Keratinocyte (primary cell): ENCODE measurements around the gene CYP20A1. TPM values are rescaled to one million over a fixed set of nuclear protein-coding genes. Genes with fewer than 3 reads are reported as not detected.
A peak's percentile ranks its signal among the peaks of the same experiment; 100 is the strongest.
"Not testable (repeated sequence)": the region's sequence is repeated elsewhere in the genome, so short reads cannot be mapped to it uniquely, and the experiment has no call there.

Source experiments
- DNase-seq: peaks from one replicate; pipeline ENCODE4 v3.0.0-alpha.2; 2011; ENCODE audit warnings: low read depth, missing footprints, low spot score
- FAIRE-seq: peaks from 2 replicates; lab custom pipeline; 2011; peaks lifted over from hg19 to GRCh38; lab: Jason Lieb, UNC
- H2AFZ ChIP-seq: 2 replicates; pipeline ENCODE4 v1.6.0; 2012; ENCODE audit warnings: low read length, control low read depth, inconsistent platforms; ENCODE audit not compliant: control insufficient read depth
- H3K27ac ChIP-seq: 2 replicates; pipeline ENCODE4 v1.5.1; 2011; ENCODE audit warnings: low read length; ENCODE audit not compliant: control insufficient read depth, insufficient read depth
- H3K27me3 ChIP-seq: 3 replicates; pipeline ENCODE4 v1.6.0; 2011; ENCODE audit warnings: low read length; ENCODE audit not compliant: control insufficient read depth, insufficient read depth; ENCODE audit errors: extremely low read depth
- H3K36me3 ChIP-seq, 2 experiments: 2 replicates in 1 of 2; 3 replicates in 1 of 2; pipeline ENCODE4 v1.5.1; 2011; ENCODE audit warnings: low read length in 2 of 2, mild to moderate bottlenecking in 1 of 2; ENCODE audit not compliant: control insufficient read depth in 2 of 2, insufficient read depth in 2 of 2; ENCODE audit errors: extremely low read depth in 1 of 2
- H3K4me1 ChIP-seq: 3 replicates; pipeline ENCODE4 v1.5.1; 2011; ENCODE audit warnings: low read length; ENCODE audit not compliant: control insufficient read depth, insufficient read depth; ENCODE audit errors: extremely low read depth
- H3K4me2 ChIP-seq: 3 replicates; pipeline ENCODE4 v1.6.0; 2011; ENCODE audit warnings: low read depth, low read length; ENCODE audit not compliant: control insufficient read depth, insufficient read depth; ENCODE audit errors: extremely low read depth
- H3K4me3 ChIP-seq, 3 experiments: fragments of 200-600 bp in 1 of 3; sonication (generic) in 1 of 3; 2 replicates in 2 of 3; 3 replicates in 1 of 3; pipeline ENCODE4 v1.5.1; 2011 to 2016; ENCODE audit warnings: low read length in 3 of 3, mild to moderate bottlenecking in 3 of 3, control low read depth in 2 of 3, inconsistent platforms in 1 of 3, low read depth in 1 of 3, mixed read lengths in 1 of 3, mixed run types in 1 of 3, moderate library complexity in 1 of 3; ENCODE audit not compliant: control insufficient read depth in 2 of 3, insufficient read depth in 2 of 3; ENCODE audit errors: extremely low read depth in 1 of 3
- H3K79me2 ChIP-seq: 2 replicates; pipeline ENCODE4 v1.6.0; 2012; ENCODE audit warnings: low read length; ENCODE audit not compliant: control insufficient read depth, insufficient read depth
- H3K9ac ChIP-seq: 3 replicates; pipeline ENCODE4 v1.6.0; 2011; ENCODE audit warnings: low read length; ENCODE audit not compliant: control insufficient read depth, insufficient read depth; ENCODE audit errors: extremely low read depth
- H3K9me1 ChIP-seq: 3 replicates; pipeline ENCODE4 v1.6.0; 2011; ENCODE audit warnings: low read length; ENCODE audit not compliant: control insufficient read depth, insufficient read depth; ENCODE audit errors: extremely low read depth
- H3K9me3 ChIP-seq: 2 replicates; pipeline ENCODE4 v1.5.1; 2012; ENCODE audit warnings: low read depth, low read length; ENCODE audit not compliant: control insufficient read depth
- H4K20me1 ChIP-seq: 3 replicates; pipeline ENCODE4 v1.6.0; 2011; ENCODE audit warnings: low read length; ENCODE audit not compliant: control insufficient read depth, insufficient read depth; ENCODE audit errors: extremely low read depth
- EZH2 ChIP-seq: IDR thresholded peaks from one replicate; pipeline ENCODE4 v1.6.1; 2012; ENCODE audit warnings: inconsistent platforms, mild to moderate bottlenecking, low read length, moderate library complexity
- dilution Hi-C: fragments of 300-500 bp; cut with MboI; formaldehyde crosslinking; loops from one replicate; pipeline ENCODE4 v1.7.0; 2020; ENCODE audit warnings: low sequenced_read_pairs; ENCODE audit not compliant: extremely low pct_ligation_motif_present
- polyA plus RNA-seq, 5 experiments: library from polyadenylated mRNA; depleted of rRNA in 3 of 5; stranded (reverse) in 3 of 5; stranded (forward) in 1 of 5; unstranded in 1 of 5; fragments of >200 nt; gene quantifications; 1 replicate in 1 of 5; 2 replicates in 3 of 5; 3 replicates in 1 of 5; pipeline versions ENCODE4 v1.2.1 to v1.2.3, GENCODE V29; 2011 to 2012; ENCODE audit warnings: missing spikeins in 2 of 5, low read depth in 1 of 5, low replicate concordance in 1 of 5
- TF ChIP-seq, protein P1 (sequence below), 3 experiments: IDR thresholded peaks in 1 of 3; conservative IDR thresholded peaks in 1 of 3; optimal IDR thresholded peaks in 1 of 3; 2 replicates in 2 of 3; 3 replicates in 1 of 3; pipeline versions ENCODE3 to v1.5.1; 2011; ENCODE audit warnings: low read length in 3 of 3, mild to moderate bottlenecking in 3 of 3, moderate library complexity in 2 of 3, control low read depth in 1 of 3, inconsistent platforms in 1 of 3; ENCODE audit not compliant: insufficient read depth in 2 of 3; ENCODE audit errors: extremely low read depth in 1 of 3

CYP20A1 gene
- polyA plus RNA-seq, 1 donor (not counting 4 experiments of a cell fraction or from before 2014, with no cell fraction given) = 8.9 TPM

DNA sequence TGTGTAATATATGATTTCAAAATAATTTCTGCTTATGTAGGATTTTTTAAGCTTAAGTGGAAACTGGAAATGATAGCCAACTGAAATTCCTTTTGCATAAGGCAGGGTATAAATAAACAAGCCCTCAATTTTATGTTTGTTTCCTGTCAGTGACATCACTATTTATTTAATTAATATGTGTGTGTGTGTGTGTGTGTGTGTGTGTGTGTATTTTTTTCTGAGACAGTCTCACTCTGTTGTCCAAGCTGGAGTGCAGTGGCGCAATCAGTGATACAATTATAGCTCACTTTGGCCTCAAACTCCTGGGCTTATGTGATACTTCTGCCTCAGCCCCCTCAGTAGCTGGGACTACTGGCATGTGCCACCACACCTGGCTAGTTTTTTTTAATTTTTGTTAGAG, 29.3 kb upstream of the CYP20A1 start:
- Histone ChIP-seq H3K4me2 (no peak overlapping the region), H4K20me1 (no peaks in the 10 kb centered on the region), H3K79me2 (no peaks in the 10 kb centered on the region), H3K4me1 (no peaks in the 10 kb centered on the region), H3K4me3 (no peak overlapping the region), H3K36me3 (peaks cover 0 to 9% of the 10 kb centered on the region in 2 experiments), H3K9me1 (no peaks in the 10 kb centered on the region), H2AFZ (no peak overlapping the region), H3K9me3 (no peaks in the 10 kb centered on the region), H3K9ac (no peak overlapping the region), H3K27ac (no peak overlapping the region), H3K27me3 (no peaks in the 10 kb centered on the region)
- DNase-seq (no peak), FAIRE-seq (no peak)
- TF ChIP-seq, protein P1, sequence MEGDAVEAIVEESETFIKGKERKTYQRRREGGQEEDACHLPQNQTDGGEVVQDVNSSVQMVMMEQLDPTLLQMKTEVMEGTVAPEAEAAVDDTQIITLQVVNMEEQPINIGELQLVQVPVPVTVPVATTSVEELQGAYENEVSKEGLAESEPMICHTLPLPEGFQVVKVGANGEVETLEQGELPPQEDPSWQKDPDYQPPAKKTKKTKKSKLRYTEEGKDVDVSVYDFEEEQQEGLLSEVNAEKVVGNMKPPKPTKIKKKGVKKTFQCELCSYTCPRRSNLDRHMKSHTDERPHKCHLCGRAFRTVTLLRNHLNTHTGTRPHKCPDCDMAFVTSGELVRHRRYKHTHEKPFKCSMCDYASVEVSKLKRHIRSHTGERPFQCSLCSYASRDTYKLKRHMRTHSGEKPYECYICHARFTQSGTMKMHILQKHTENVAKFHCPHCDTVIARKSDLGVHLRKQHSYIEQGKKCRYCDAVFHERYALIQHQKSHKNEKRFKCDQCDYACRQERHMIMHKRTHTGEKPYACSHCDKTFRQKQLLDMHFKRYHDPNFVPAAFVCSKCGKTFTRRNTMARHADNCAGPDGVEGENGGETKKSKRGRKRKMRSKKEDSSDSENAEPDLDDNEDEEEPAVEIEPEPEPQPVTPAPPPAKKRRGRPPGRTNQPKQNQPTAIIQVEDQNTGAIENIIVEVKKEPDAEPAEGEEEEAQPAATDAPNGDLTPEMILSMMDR (optimal IDR thresholded peaks at IDR 0.05 in 1 of 3, IDR thresholded peaks at IDR 0.05 in 1 of 3, conservative IDR thresholded peaks at IDR 0.05 in 1 of 3; ENCODE audit: extremely low read depth in 1 of 3, insufficient read depth in 2 of 3, low read length in 3 of 3) = no peak
- no peak for TF ChIP-seq EZH2
- dilution Hi-C loops = no loop called here

DNA sequence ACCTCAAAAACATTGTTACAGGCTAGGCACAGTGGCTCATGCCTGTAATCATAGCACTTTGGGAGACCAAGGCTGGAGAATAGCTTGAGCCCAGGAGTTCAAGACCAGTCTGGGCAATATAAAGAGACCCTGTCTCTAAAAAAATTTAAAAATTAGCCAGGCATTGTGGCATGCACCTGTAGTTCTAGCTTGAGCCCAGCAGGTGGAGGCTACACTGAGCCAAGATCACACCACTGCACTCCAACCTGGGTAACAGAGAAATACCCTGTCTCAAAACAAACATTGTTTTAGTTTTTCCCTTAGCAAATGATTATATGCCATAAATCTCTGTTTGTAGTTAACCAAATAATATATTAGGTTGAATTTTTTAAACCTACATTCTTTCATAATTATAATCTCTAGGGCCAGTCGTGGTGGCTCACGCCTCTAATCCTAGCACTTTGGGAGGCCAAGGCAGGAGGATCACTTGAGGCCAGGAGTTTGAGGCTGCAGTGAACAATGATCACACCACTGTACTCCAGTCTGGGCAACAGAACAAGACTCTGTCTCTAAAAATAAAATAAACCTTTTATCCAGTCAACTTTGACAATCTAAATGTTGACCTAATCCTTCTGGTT, 13.3 kb upstream of the CYP20A1 start:
- no peaks in the 10 kb centered on the region for H4K20me1 ChIP-seq
- dilution Hi-C loops = no loop called here
- no peaks in the 10 kb centered on the region for H3K79me2 ChIP-seq
- TF ChIP-seq, protein P1 (optimal IDR thresholded peaks at IDR 0.05 in 1 of 3, IDR thresholded peaks at IDR 0.05 in 1 of 3, conservative IDR thresholded peaks at IDR 0.05 in 1 of 3; ENCODE audit: extremely low read depth in 1 of 3, insufficient read depth in 2 of 3, low read length in 3 of 3) = peak; percentile 56 to 79 (median 62)
- TF ChIP-seq EZH2 = no peak
- no peak for DNase-seq
- H3K9ac ChIP-seq = no peak overlapping the region
- no peak overlapping the region for H3K27ac ChIP-seq
- no peaks in the 10 kb centered on the region for H3K9me3 ChIP-seq
- H3K27me3 ChIP-seq = no peaks in the 10 kb centered on the region
- no peak overlapping the region for H3K4me2 ChIP-seq
- no peak overlapping the region for H3K4me3 ChIP-seq
- no peaks in the 10 kb centered on the region for H3K4me1 ChIP-seq
- FAIRE-seq = peak; percentile 79
- no peak overlapping the region for H2AFZ ChIP-seq
- peaks cover 0 to 3% of the 10 kb centered on the region in 2 experiments for H3K36me3 ChIP-seq
- H3K9me1 ChIP-seq = no peaks in the 10 kb centered on the region

DNA sequence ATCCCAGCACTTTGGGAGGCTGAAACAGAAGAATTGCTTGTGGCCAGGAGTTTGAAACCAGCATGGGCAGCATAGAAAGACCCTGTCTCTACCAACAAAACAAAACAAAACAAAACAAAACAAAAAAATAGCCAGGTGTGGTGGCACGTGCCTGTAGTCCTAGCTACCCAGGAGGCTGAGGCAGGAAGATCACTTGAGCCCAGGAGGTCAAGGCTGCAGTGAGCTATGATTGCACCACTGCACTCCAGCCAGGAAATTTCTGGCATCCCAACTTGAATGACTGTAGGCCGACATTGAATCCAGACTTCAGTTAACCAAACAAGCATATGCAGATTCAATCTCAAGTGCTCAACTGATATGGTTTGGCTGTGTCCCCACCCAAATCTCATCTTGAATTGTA, 9.1 kb upstream of the CYP20A1 start:
- H3K4me3 ChIP-seq, H3K27ac ChIP-seq, H2AFZ ChIP-seq, H3K9ac ChIP-seq, H3K4me2 ChIP-seq, H3K9me3 ChIP-seq, H3K36me3 ChIP-seq, dilution Hi-C loops, H3K4me1 ChIP-seq, FAIRE-seq, H4K20me1 ChIP-seq, H3K9me1 ChIP-seq, H3K79me2 ChIP-seq, H3K27me3 ChIP-seq, DNase-seq: not testable (repeated sequence)
